ENCODE results near the gene FKBP1A. TPM values are rescaled to one million over a fixed set of nuclear protein-coding genes. Genes with fewer than 3 reads are reported as not detected.
A peak's percentile ranks its signal among the peaks of the same experiment; 100 is the strongest.

FKBP1A gene
- polyA plus RNA-seq, 6 donors from 2014 or later: 56.4 to 80.3 (median 66.4) TPM

GRCh38 chr20:1338096-1338495 lies 54.8 kb downstream of the FKBP1A start:
- Mint-ChIP-seq H3K9me3 (no peaks in the 10 kb centered on the region), H3K27me3 (no peaks in the 10 kb centered on the region), H3K4me1 (peaks cover 21 to 36% (median 32%) of the 10 kb centered on the region in 3 donors), H3K36me3 (no peaks in the 10 kb centered on the region), H3K27ac (peak overlapping the region in 1 of 6 donors; percentile 16), H3K4me3 (peak overlapping the region in 1 of 8 donors; percentile 79)
- ATAC-seq (ENCODE audit: low read depth in 2 of 2) (no peak), DNase-seq (no peak)

GRCh38 chr20:1337441-1337840 lies 55.4 kb downstream of the FKBP1A start:
- Mint-ChIP-seq H3K9me3 (no peaks in the 10 kb centered on the region), H3K27me3 (no peaks in the 10 kb centered on the region), H3K4me1 (peaks cover 21 to 36% (median 31%) of the 10 kb centered on the region in 3 donors), H3K36me3 (no peaks in the 10 kb centered on the region), H3K4me3 (no peak overlapping the region), H3K27ac (peak overlapping the region in 1 of 6 donors; percentile 36)
- DNase-seq (no peak), ATAC-seq (ENCODE audit: low read depth in 2 of 2) (no peak)

GRCh38 chr20:1336699-1337367 lies 56.0 kb downstream of the FKBP1A start:
- H3K27me3 Mint-ChIP-seq: no peaks in the 10 kb centered on the region
- peak overlapping the region in 5 of 6 donors; percentile 61 to 90 (median 80) for H3K27ac Mint-ChIP-seq
- H3K9me3 Mint-ChIP-seq: no peaks in the 10 kb centered on the region
- peak; percentile 52 to 78 for ATAC-seq (ENCODE audit: low read depth in 2 of 2)
- H3K4me3 Mint-ChIP-seq: peak overlapping the region in 5 of 8 donors; percentile 16 to 76 (median 58)
- DNase-seq: no peak
- no peaks in the 10 kb centered on the region for H3K36me3 Mint-ChIP-seq
- H3K4me1 Mint-ChIP-seq: peaks cover 23 to 39% (median 30%) of the 10 kb centered on the region in 3 donors

- ATAC-seq (ENCODE audit: low read depth in 2 of 2): no peak
- H3K4me1 Mint-ChIP-seq: peaks cover 28 to 46% (median 36%) of the 10 kb centered on the region in 3 donors
- H3K27me3 Mint-ChIP-seq: no peaks in the 10 kb centered on the region
- H3K27ac Mint-ChIP-seq: peak overlapping the region in 5 of 6 donors; percentile 37 to 90 (median 80)
- DNase-seq: no peak
- no peaks in the 10 kb centered on the region for H3K36me3 Mint-ChIP-seq
- peak overlapping the region in 2 of 8 donors; percentile 25 to 54 for H3K4me3 Mint-ChIP-seq
- no peaks in the 10 kb centered on the region for H3K9me3 Mint-ChIP-seq
Measured at GRCh38 chr20:1335961-1336698, 56.7 kb downstream of the FKBP1A start.

GRCh38 chr20:1334761-1335160 lies 58.1 kb downstream of the FKBP1A start:
- Mint-ChIP-seq H3K4me1 (peaks cover 38 to 59% (median 49%) of the 10 kb centered on the region in 3 donors), H3K27me3 (no peaks in the 10 kb centered on the region), H3K36me3 (no peaks in the 10 kb centered on the region), H3K9me3 (no peaks in the 10 kb centered on the region), H3K27ac (peak overlapping the region in 2 of 6 donors; percentile 10 to 74), H3K4me3 (no peak overlapping the region)
- ATAC-seq (ENCODE audit: low read depth in 2 of 2): no peak
- no peak for DNase-seq

- H3K27me3 Mint-ChIP-seq: no peaks in the 10 kb centered on the region
- ATAC-seq (ENCODE audit: low read depth in 2 of 2) (no peak), DNase-seq (no peak)
- no peaks in the 10 kb centered on the region for H3K36me3 Mint-ChIP-seq
- H3K4me1 Mint-ChIP-seq: peaks cover 42 to 63% (median 54%) of the 10 kb centered on the region in 3 donors
- H3K27ac Mint-ChIP-seq: peak overlapping the region in 2 of 6 donors; percentile 10 to 74
- no peak overlapping the region for H3K4me3 Mint-ChIP-seq
- H3K9me3 Mint-ChIP-seq: no peaks in the 10 kb centered on the region
Measured at GRCh38 chr20:1334370-1334731, 58.5 kb downstream of the FKBP1A start.

GRCh38 chr20:1333462-1334369 lies 59.1 kb downstream of the FKBP1A start:
- Mint-ChIP-seq H3K27me3 (no peaks in the 10 kb centered on the region), H3K36me3 (no peaks in the 10 kb centered on the region), H3K4me1 (peaks cover 43 to 68% (median 56%) of the 10 kb centered on the region in 3 donors), H3K4me3 (peak overlapping the region in 2 of 8 donors; percentile 40 to 47), H3K9me3 (no peaks in the 10 kb centered on the region), H3K27ac (peak overlapping the region in 1 of 6 donors; percentile 10)
- ATAC-seq (ENCODE audit: low read depth in 2 of 2) (no peak), DNase-seq (no peak)

- peaks cover 44 to 73% (median 53%) of the 10 kb centered on the region in 3 donors for H3K4me1 Mint-ChIP-seq
Measured at GRCh38 chr20:1332749-1333300, 60.0 kb downstream of the FKBP1A start.

GRCh38 chr20:1331801-1332453 lies 60.9 kb downstream of the FKBP1A start:
- no peak overlapping the region for H3K4me3 Mint-ChIP-seq
- no peaks in the 10 kb centered on the region for H3K36me3 Mint-ChIP-seq
- no peak for DNase-seq
- no peak for ATAC-seq (ENCODE audit: low read depth in 2 of 2)
- peaks cover 44 to 75% (median 45%) of the 10 kb centered on the region in 3 donors for H3K4me1 Mint-ChIP-seq
- H3K27me3 Mint-ChIP-seq: no peaks in the 10 kb centered on the region
- peak overlapping the region in 4 of 6 donors; percentile 76 to 88 (median 82) for H3K27ac Mint-ChIP-seq
- no peaks in the 10 kb centered on the region for H3K9me3 Mint-ChIP-seq

More at GRCh38 chr20:1332749-1333300, 60.0 kb downstream of the FKBP1A start:
- Mint-ChIP-seq H3K4me3 (no peak overlapping the region), H3K9me3 (no peaks in the 10 kb centered on the region), H3K36me3 (no peaks in the 10 kb centered on the region), H3K27me3 (no peaks in the 10 kb centered on the region), H3K27ac (peak overlapping the region in 2 of 6 donors; percentile 45 to 63)
- ATAC-seq (ENCODE audit: low read depth in 2 of 2): no peak
- DNase-seq: no peak

GRCh38 chr20:1331101-1331500 lies 61.8 kb downstream of the FKBP1A start:
- H3K36me3 Mint-ChIP-seq: no peaks in the 10 kb centered on the region
- no peak overlapping the region for H3K4me3 Mint-ChIP-seq
- H3K27me3 Mint-ChIP-seq: no peaks in the 10 kb centered on the region
- no peaks in the 10 kb centered on the region for H3K9me3 Mint-ChIP-seq
- peaks cover 35 to 68% (median 38%) of the 10 kb centered on the region in 3 donors for H3K4me1 Mint-ChIP-seq
- ATAC-seq (ENCODE audit: low read depth in 2 of 2) (no peak), DNase-seq (no peak)
- H3K27ac Mint-ChIP-seq: peak overlapping the region in 3 of 6 donors; percentile 26 to 81 (median 49)

GRCh38 chr20:1330075-1330830 lies 62.6 kb downstream of the FKBP1A start:
- H3K4me1 Mint-ChIP-seq: peaks cover 32 to 59% (median 33%) of the 10 kb centered on the region in 3 donors
- H3K9me3 Mint-ChIP-seq: no peaks in the 10 kb centered on the region
- peak; percentile 44 for DNase-seq
- H3K27ac Mint-ChIP-seq: peak overlapping the region in 5 of 6 donors; percentile 36 to 96 (median 87)
- peak overlapping the region in 2 of 8 donors; percentile 23 to 72 for H3K4me3 Mint-ChIP-seq
- no peaks in the 10 kb centered on the region for H3K36me3 Mint-ChIP-seq
- no peaks in the 10 kb centered on the region for H3K27me3 Mint-ChIP-seq
- peak; percentile 30 to 56 for ATAC-seq (ENCODE audit: low read depth in 2 of 2)
